ENCODE results near the gene SEL1L. TPM values are rescaled to one million over a fixed set of nuclear protein-coding genes. Genes with fewer than 3 reads are reported as not detected.

SEL1L gene
- total RNA-seq, 4 donors from 2014 or later = 19.0 to 38.3 (median 28.7) TPM

DNA sequence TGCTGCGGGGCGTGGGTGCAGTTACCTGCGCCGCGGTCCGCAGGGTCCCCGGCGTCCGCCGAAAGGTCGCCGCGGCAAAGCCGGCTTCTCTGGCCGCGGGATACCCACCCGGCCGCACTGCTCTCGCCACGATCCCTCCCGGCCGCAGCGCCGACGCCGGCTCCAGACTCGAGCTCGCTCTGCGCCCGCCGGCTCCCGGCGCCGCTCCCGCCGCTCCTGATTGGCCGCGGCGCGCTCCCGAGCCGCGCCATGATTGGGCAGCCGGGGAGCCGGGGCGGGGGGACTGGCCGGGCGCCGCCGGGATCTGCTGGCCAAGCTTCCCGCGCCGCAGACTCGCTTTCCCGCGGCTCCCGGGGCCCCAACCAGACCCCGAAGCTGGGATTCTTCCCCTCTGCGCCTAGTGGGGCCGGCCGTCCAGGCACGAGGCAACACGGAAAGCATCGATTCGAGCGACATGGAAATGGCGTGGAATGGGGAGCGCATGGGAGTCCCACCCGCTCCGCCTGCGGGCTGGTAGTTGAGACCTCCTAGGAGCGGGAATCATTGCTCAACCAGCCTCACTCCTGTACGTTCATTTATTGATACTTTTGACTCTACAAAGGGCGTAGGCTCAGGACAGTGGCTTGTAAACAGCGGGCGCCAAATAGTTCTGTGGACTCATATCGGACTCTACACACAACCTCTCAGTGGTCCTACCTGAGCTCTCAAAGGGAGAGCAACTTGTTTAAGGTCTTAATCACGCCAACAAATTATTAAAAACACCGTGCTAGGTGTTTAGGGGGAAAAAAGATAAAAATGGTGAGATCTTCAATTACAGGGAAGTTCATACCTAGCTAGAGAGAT, 97.1 kb downstream of the SEL1L start:
- no peaks in the 10 kb centered on the region for H3K36me3 ChIP-seq
- H3K4me3 ChIP-seq = peak overlapping the region; percentile 59 to 82 (median 75)
- peak overlapping the region; percentile 71 to 86 (median 84) for H3K27ac ChIP-seq
- no peaks in the 10 kb centered on the region for H3K9me3 ChIP-seq
- no peak for DNase-seq
- TF ChIP-seq POLR2A (IDR thresholded peaks at IDR 0.05) = peak in 1 of 4 donors; percentile 55
- TF ChIP-seq, protein P1, sequence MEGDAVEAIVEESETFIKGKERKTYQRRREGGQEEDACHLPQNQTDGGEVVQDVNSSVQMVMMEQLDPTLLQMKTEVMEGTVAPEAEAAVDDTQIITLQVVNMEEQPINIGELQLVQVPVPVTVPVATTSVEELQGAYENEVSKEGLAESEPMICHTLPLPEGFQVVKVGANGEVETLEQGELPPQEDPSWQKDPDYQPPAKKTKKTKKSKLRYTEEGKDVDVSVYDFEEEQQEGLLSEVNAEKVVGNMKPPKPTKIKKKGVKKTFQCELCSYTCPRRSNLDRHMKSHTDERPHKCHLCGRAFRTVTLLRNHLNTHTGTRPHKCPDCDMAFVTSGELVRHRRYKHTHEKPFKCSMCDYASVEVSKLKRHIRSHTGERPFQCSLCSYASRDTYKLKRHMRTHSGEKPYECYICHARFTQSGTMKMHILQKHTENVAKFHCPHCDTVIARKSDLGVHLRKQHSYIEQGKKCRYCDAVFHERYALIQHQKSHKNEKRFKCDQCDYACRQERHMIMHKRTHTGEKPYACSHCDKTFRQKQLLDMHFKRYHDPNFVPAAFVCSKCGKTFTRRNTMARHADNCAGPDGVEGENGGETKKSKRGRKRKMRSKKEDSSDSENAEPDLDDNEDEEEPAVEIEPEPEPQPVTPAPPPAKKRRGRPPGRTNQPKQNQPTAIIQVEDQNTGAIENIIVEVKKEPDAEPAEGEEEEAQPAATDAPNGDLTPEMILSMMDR (IDR thresholded peaks at IDR 0.05) = no peak
- peaks cover 0 to 46% (median 9%) of the 10 kb centered on the region in 3 donors for H3K4me1 ChIP-seq
- peaks cover 0 to 68% (median 0%) of the 10 kb centered on the region in 4 donors for H3K27me3 ChIP-seq
- intact Hi-C loops (cut with DNase I) = no loop called here
- 4 to 8% methylated on average over 6 to 8 of the region's 79 CpGs for WGBS, 2 donors

DNA sequence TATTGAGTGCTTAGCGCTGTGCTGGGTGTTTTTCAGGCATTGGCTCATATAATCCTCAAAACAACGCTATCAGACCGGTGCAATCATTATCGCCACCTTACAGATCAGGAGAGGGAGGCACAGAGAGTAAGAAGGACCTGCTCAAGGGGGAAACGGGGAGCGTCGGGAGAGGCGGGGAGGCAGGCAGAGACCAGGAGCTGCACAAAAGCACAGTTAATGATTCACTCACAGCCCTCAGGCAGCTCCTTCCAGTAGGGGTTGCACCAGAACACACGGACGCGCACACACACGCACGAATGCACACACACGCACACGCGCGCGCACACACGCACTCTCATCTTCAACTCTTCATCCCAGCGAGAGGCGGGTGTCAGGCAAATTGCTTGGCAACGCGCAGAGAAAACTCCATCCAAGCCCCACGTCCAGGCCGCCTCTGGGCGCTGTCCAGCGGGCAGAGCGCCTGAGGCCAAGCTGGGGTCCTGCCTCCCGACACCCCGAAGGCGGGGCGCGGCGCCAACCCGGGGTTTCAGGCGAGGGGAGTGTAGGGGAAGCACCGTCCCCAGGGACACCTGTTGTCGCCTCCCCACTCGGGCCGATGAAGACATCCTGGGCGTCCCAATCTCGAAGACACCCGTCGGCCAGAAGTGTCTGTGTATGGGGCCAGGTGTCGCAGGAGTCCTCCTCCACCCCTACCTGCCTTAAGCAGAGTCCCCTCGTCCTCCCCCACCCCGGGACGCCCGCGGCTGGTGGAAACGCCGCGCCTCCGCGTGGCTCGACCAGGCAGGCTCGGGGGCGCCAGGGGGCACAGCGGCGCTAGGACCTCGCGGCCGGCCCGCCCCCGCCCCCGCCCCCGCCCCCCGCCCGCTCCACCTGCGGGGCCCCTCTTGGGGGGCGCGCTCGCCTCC, 98.0 kb downstream of the SEL1L start:
- 1 to 4% methylated on average over 10 to 23 of the region's 73 CpGs for WGBS, 2 donors
- H3K4me3 ChIP-seq = peak overlapping the region; percentile 59 to 82 (median 75)
- no peak for DNase-seq
- H3K36me3 ChIP-seq = no peaks in the 10 kb centered on the region
- H3K4me1 ChIP-seq = peaks cover 0 to 46% (median 9%) of the 10 kb centered on the region in 3 donors
- peaks cover 0 to 66% (median 0%) of the 10 kb centered on the region in 4 donors for H3K27me3 ChIP-seq
- TF ChIP-seq, protein P1 (IDR thresholded peaks at IDR 0.05) = no peak
- TF ChIP-seq POLR2A (IDR thresholded peaks at IDR 0.05) = no peak
- intact Hi-C loops (cut with DNase I) = no loop called here
- H3K27ac ChIP-seq = peak overlapping the region; percentile 71 to 86 (median 84)
- H3K9me3 ChIP-seq = no peaks in the 10 kb centered on the region

DNA sequence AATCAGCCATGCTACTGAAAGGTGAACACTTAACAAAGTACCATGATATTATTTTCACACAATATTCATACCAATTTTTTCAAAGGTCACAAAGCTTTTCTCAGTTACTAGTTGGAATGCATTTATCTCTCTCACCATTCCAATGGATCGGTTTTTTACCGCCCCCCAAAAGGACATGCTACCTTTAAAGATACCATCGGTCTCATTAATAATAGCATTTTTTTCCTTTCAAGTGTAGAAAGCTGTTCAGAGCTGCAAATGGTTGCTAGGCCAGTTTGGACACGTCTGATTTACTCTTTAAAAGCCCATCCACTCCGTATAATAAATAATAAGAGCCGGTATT, 98.6 kb downstream of the SEL1L start:
- intact Hi-C loops (cut with DNase I) = no loop called here
- H3K4me3 ChIP-seq = peak overlapping the region; percentile 59 to 82 (median 75)
- no peaks in the 10 kb centered on the region for H3K36me3 ChIP-seq
- 10 to 18% methylated on average over 6 of the region's 6 CpGs for WGBS, 2 donors
- no peak for DNase-seq
- H3K27ac ChIP-seq = peak overlapping the region; percentile 71 to 86 (median 84)
- TF ChIP-seq POLR2A (IDR thresholded peaks at IDR 0.05) = no peak
- TF ChIP-seq, protein P1 (IDR thresholded peaks at IDR 0.05) = no peak
- peaks cover 0 to 46% (median 9%) of the 10 kb centered on the region in 3 donors for H3K4me1 ChIP-seq
- H3K9me3 ChIP-seq = no peaks in the 10 kb centered on the region
- peaks cover 0 to 60% (median 0%) of the 10 kb centered on the region in 4 donors for H3K27me3 ChIP-seq

DNA sequence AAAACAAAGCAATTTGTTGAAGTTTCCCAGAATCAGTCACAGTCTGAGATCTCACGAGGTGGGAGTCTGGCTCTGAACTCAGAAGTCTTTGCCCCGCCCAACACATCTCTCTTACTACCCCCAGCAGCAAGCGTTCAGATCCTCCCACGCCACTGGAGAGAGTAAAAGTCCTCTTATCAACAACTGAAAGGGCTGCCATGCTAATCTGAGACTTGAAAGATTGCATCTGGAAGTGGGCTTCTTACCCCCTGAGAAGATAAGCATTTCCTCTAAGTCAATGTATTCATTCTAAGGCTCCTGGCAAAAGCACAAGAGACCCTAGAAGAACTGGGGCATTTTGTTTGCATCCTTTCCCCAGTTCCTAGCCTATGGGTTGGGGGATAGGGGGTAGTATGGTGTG, 99.4 kb downstream of the SEL1L start:
- TF ChIP-seq, protein P1 (IDR thresholded peaks at IDR 0.05) = no peak
- no peak for TF ChIP-seq POLR2A (IDR thresholded peaks at IDR 0.05)
- peaks cover 0 to 53% (median 0%) of the 10 kb centered on the region in 4 donors for H3K27me3 ChIP-seq
- H3K36me3 ChIP-seq = no peaks in the 10 kb centered on the region
- H3K4me3 ChIP-seq = no peak overlapping the region
- 53 to 60% methylated on average over 4 of the region's 4 CpGs for WGBS, 2 donors
- no peak for DNase-seq
- H3K4me1 ChIP-seq = peaks cover 0 to 46% (median 9%) of the 10 kb centered on the region in 3 donors
- intact Hi-C loops (cut with DNase I) = no loop called here
- H3K9me3 ChIP-seq = no peaks in the 10 kb centered on the region
- no peak overlapping the region for H3K27ac ChIP-seq
